ENCODE results near the gene CYP3A4.

- TF ChIP-seq YY1 (IDR thresholded peaks at IDR 0.05; ENCODE audit: insufficient read depth, insufficient read length) (no peak), SUZ12 (IDR thresholded peaks at IDR 0.05; ENCODE audit: extremely low read depth, insufficient read depth, insufficient read length) (no peak)
Observed at GRCh38 chr7:99720800-99721595, 63.0 kb downstream of the CYP3A4 start.

All from NT2/D1 (cell line).